Caco-2 (cell line): Measurements from ENCODE around the gene COL19A1. TPM values are rescaled to one million over a fixed set of nuclear protein-coding genes. Genes with fewer than 3 reads are reported as not detected.

Experiments
- BruUV-seq: library from RNA; stranded (reverse); fragments of 400-500 nt; replicated peaks from 2 replicates; lab custom pipeline; 2021; lab: Mats Ljungman, UMichigan
- CTCF ChIA-PET: fragments of 300-600 bp; sonication (Branson Sonifier 250); formaldehyde crosslinking; loops from one replicate; lab custom pipeline; 2022; ENCODE audit warnings: antibody characterized with exemption; lab: Charles Lee
- POLR2A ChIA-PET: fragments of 300-600 bp; sonication (Branson Sonifier 250); formaldehyde crosslinking; loops from one replicate; lab custom pipeline; 2022; ENCODE audit warnings: antibody characterized with exemption; lab: Charles Lee
- DNase-seq, 2 experiments: peaks; one replicate each; pipeline versions ENCODE4 v3.0.0 to v3.0.0-alpha.2; 2020 to 2022
- H3K27me3 ChIP-seq: replicated peaks from 2 replicates; pipeline ENCODE4 v1.6.0; 2011; ENCODE audit warnings: low read length; ENCODE audit not compliant: control insufficient read depth, insufficient read depth
- H3K36me3 ChIP-seq: 2 replicates; pipeline ENCODE4 v1.5.1; 2011; ENCODE audit warnings: low read length; ENCODE audit not compliant: control insufficient read depth, insufficient read depth
- H3K4me1 ChIP-seq: fragments of 250-450 bp; sonication (Bioruptor Pico); 2 replicates; pipeline ENCODE4 v1.5.1; 2020; ENCODE audit warnings: mild to moderate bottlenecking
- H3K4me3 ChIP-seq: 2 replicates; pipeline ENCODE4 v1.5.1; 2011; ENCODE audit warnings: low read depth, mild to moderate bottlenecking, control low read depth, low read length
- H3K9me3 ChIP-seq: fragments of 250-450 bp; sonication (Bioruptor Pico); 2 replicates; pipeline ENCODE4 v1.5.1; 2020; ENCODE audit warnings: mild to moderate bottlenecking, moderate library complexity
- H3K27ac Mint-ChIP-seq: one replicate; pipeline ENCODE4 v1.8.0; 2022; ENCODE audit warnings: mixed read lengths; ENCODE audit not compliant: unreplicated experiment
- H3K27me3 Mint-ChIP-seq: one replicate; pipeline ENCODE4 v1.8.0; 2022; ENCODE audit warnings: mixed read lengths; ENCODE audit not compliant: insufficient read depth, unreplicated experiment
- H3K36me3 Mint-ChIP-seq: one replicate; pipeline ENCODE4 v1.8.0; 2022; ENCODE audit warnings: mild to moderate bottlenecking, mixed read lengths; ENCODE audit not compliant: insufficient read depth, unreplicated experiment
- H3K4me1 Mint-ChIP-seq: one replicate; pipeline ENCODE4 v1.8.0; 2022; ENCODE audit warnings: low read depth, mixed read lengths; ENCODE audit not compliant: unreplicated experiment
- H3K4me3 Mint-ChIP-seq: one replicate; pipeline ENCODE4 v1.8.0; 2022; ENCODE audit warnings: mild to moderate bottlenecking, moderate library complexity, mixed read lengths; ENCODE audit not compliant: unreplicated experiment
- H3K9me3 Mint-ChIP-seq: one replicate; pipeline ENCODE4 v1.8.0; 2022; ENCODE audit warnings: mixed read lengths; ENCODE audit not compliant: unreplicated experiment
- CTCF ChIP-seq, 2 experiments: fragments of 200-600 bp in 1 of 2; IDR thresholded peaks; 1 replicate in 1 of 2; 2 replicates in 1 of 2; pipeline versions ENCODE4 v1.5.1 to v1.8.0; 2011 to 2022; ENCODE audit warnings: antibody characterized with exemption in 1 of 2, control low read depth in 1 of 2, inconsistent platforms in 1 of 2, low read depth in 1 of 2, low read length in 1 of 2, mild to moderate bottlenecking in 1 of 2, moderate library complexity in 1 of 2; ENCODE audit not compliant: insufficient read depth in 1 of 2, severe bottlenecking in 1 of 2, unreplicated experiment in 1 of 2
- intact Hi-C: fragments of 100-400 bp; cut with micrococcal nuclease; formaldehyde crosslinking; loops from one replicate; pipeline ENCODE4 v1.10.0; 2022; ENCODE audit not compliant: unreplicated experiment
- total RNA-seq: library from RNA; stranded (reverse); gene quantifications from 2 replicates; pipeline ENCODE4 v1.2.3, GENCODE V29; 2022

COL19A1 gene
- total RNA-seq, 1 experiment from 2014 or later, result not detected

GRCh38 chr6:70124443-70124842 is 258.1 kb downstream of the COL19A1 start:
- ChIA-PET CTCF (no interaction called here), POLR2A (interaction anchor here (0.7 kb wide), 1 partner anchor 344 kb away, joined by 7 read pairs; no protein-coding TSS in a partner anchor)
- no TSS peak for BruUV-seq
- Mint-ChIP-seq H3K4me1 (no peaks in the 10 kb centered on the region), H3K4me3 (no peak overlapping the region), H3K9me3 (no peaks in the 10 kb centered on the region), H3K36me3 (no peaks in the 10 kb centered on the region), H3K27me3 (no peaks in the 10 kb centered on the region), H3K27ac (no peak overlapping the region)
- no peaks in the 10 kb centered on the region for H3K9me3 ChIP-seq
- TF ChIP-seq CTCF (IDR thresholded peaks at IDR 0.05; ENCODE audit: insufficient read depth in 1 of 2, low read depth in 1 of 2, low read length in 1 of 2, severe bottlenecking in 1 of 2, unreplicated experiment in 1 of 2), result no peak
- no peak for DNase-seq
- no peak overlapping the region for H3K4me3 ChIP-seq
- H3K4me1 ChIP-seq, result no peaks in the 10 kb centered on the region
- intact Hi-C loops, result no loop called here
- no peaks in the 10 kb centered on the region for H3K27me3 ChIP-seq
- H3K36me3 ChIP-seq, result no peaks in the 10 kb centered on the region

- no peaks in the 10 kb centered on the region for H3K36me3 Mint-ChIP-seq
- H3K9me3 Mint-ChIP-seq, result no peaks in the 10 kb centered on the region
- DNase-seq, result no peak
- H3K4me1 ChIP-seq, result no peaks in the 10 kb centered on the region
- CTCF ChIA-PET, result no interaction called here
- H3K27me3 Mint-ChIP-seq, result peaks cover 3% of the 10 kb centered on the region
- intact Hi-C loops, result no loop called here
- H3K27ac Mint-ChIP-seq, result no peak overlapping the region
- no peak overlapping the region for H3K4me3 Mint-ChIP-seq
- BruUV-seq, result no TSS peak
- no peaks in the 10 kb centered on the region for H3K36me3 ChIP-seq
- no peaks in the 10 kb centered on the region for H3K4me1 Mint-ChIP-seq
- POLR2A ChIA-PET, result no interaction called here
- no peaks in the 10 kb centered on the region for H3K27me3 ChIP-seq
- no peaks in the 10 kb centered on the region for H3K9me3 ChIP-seq
- TF ChIP-seq CTCF (IDR thresholded peaks at IDR 0.05; ENCODE audit: insufficient read depth in 1 of 2, low read depth in 1 of 2, low read length in 1 of 2, severe bottlenecking in 1 of 2, unreplicated experiment in 1 of 2), result no peak
- H3K4me3 ChIP-seq, result no peak overlapping the region
Observed at GRCh38 chr6:70124882-70125545, 258.7 kb downstream of the COL19A1 start.

GRCh38 chr6:70125602-70126001 is 259.2 kb downstream of the COL19A1 start:
- intact Hi-C loops, result no loop called here
- TF ChIP-seq CTCF (IDR thresholded peaks at IDR 0.05; ENCODE audit: insufficient read depth in 1 of 2, low read depth in 1 of 2, low read length in 1 of 2, severe bottlenecking in 1 of 2, unreplicated experiment in 1 of 2), result no peak
- Mint-ChIP-seq H3K36me3 (no peaks in the 10 kb centered on the region), H3K27ac (no peak overlapping the region), H3K9me3 (no peaks in the 10 kb centered on the region), H3K4me1 (no peaks in the 10 kb centered on the region), H3K4me3 (no peak overlapping the region), H3K27me3 (peaks cover 3% of the 10 kb centered on the region)
- DNase-seq, result no peak
- no peaks in the 10 kb centered on the region for H3K9me3 ChIP-seq
- BruUV-seq, result no TSS peak
- H3K4me1 ChIP-seq, result no peaks in the 10 kb centered on the region
- CTCF ChIA-PET, result no interaction called here
- POLR2A ChIA-PET, result no interaction called here
- H3K36me3 ChIP-seq, result no peaks in the 10 kb centered on the region
- H3K27me3 ChIP-seq, result no peaks in the 10 kb centered on the region
- H3K4me3 ChIP-seq, result no peak overlapping the region
